Activated CD4-positive, alpha-beta memory T cell treated with anti-CD3 and anti-CD28 coated beads for 36 hours (primary cell): ENCODE results near the gene SCD. TPM values are rescaled to one million over a fixed set of nuclear protein-coding genes. Genes with fewer than 3 reads are reported as not detected.
A peak's percentile ranks its signal among the peaks of the same experiment; 100 is the strongest.

ENCODE experiments used
- CTCF ChIA-PET: fragments of 350-600 bp; sonication (Branson Sonifier 250); formaldehyde crosslinking; loops from one replicate; lab custom pipeline; 2021; ENCODE audit warnings: antibody characterized with exemption, inconsistent platforms; lab: Charles Lee
- POLR2A ChIA-PET: fragments of 350-600 bp; sonication (Branson Sonifier 250); formaldehyde crosslinking; loops from one replicate; lab custom pipeline; 2021; ENCODE audit warnings: antibody characterized with exemption; lab: Charles Lee
- DNase-seq: peaks from one replicate; pipeline ENCODE4 v3.0.0-alpha.2; 2020
- H3K27ac Mint-ChIP-seq: one replicate; pipeline ENCODE4 v1.8.0; 2021; ENCODE audit warnings: mixed read lengths
- H3K27me3 Mint-ChIP-seq: one replicate; pipeline ENCODE4 v1.8.0; 2021; ENCODE audit warnings: mixed read lengths
- H3K36me3 Mint-ChIP-seq: one replicate; pipeline ENCODE4 v1.8.0; 2021; ENCODE audit warnings: mixed read lengths
- H3K4me1 Mint-ChIP-seq: one replicate; pipeline ENCODE4 v1.8.0; 2021; ENCODE audit warnings: low read depth, mixed read lengths
- H3K4me3 Mint-ChIP-seq: one replicate; pipeline ENCODE4 v1.8.0; 2021; ENCODE audit warnings: mild to moderate bottlenecking, mixed read lengths
- H3K9me3 Mint-ChIP-seq: one replicate; pipeline ENCODE4 v1.8.0; 2021; ENCODE audit warnings: mixed read lengths
- intact Hi-C: fragments of 100-400 bp; cut with micrococcal nuclease; formaldehyde crosslinking; loops from one replicate; pipeline ENCODE4 v1.15.1; 2023
- total RNA-seq, 2 experiments: library from RNA; stranded (reverse); gene quantifications; one replicate each; pipeline ENCODE4 v1.2.3, GENCODE V29; 2021

Gene SCD
- total RNA-seq, 2 experiments from 2014 or later: 156 to 158 TPM

DNA sequence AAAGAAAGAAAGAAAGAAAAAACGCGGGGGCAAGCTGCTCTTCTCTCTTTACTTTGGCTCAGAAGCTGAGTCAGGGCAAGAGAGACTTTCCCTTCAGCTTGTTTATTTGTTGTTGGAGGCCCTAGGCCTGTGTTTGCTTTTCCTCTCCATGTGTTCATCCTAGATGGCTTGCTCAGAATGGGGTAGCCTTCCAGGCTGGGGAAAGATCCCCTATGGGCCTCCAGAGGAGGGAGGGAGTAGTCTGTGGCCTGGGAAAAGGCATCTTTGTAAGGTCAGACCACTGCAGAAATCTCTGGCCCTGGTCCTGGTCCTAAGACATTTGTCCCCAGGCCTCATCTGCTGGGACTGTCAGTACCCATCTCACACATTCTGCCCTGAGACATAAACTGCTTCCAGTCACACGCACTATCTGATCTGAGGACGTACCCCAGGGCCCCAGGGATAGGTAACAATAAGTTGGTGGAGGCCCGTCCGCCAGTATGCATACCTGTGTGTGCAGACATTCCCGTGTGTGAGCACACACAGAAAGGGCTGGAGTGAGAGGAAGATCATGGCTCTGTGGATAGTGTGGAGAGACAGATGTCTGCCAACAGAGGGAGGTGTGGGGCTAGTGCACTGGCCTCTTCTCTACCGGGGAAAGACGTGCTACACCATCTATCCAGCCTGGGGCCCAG is 4.9 kb upstream of the SCD start:
- Mint-ChIP-seq H3K27ac (no peak overlapping the region), H3K4me1 (peaks cover 15% of the 10 kb centered on the region), H3K36me3 (no peaks in the 10 kb centered on the region), H3K4me3 (no peak overlapping the region), H3K9me3 (no peaks in the 10 kb centered on the region), H3K27me3 (no peaks in the 10 kb centered on the region)
- ChIA-PET POLR2A (interaction anchor here (2.1 kb wide), 1 partner anchor 24 kb away, joined by 5 read pairs; no protein-coding TSS in a partner anchor), CTCF (interaction anchor here (0.8 to 17.3 kb wide), 9 partner anchors 13 to 177 kb away, joined by 3 to 288 read pairs (median 5); partner anchors contain the start of gene SEC31B)
- intact Hi-C loops: loop anchor here (1.0 kb wide), 2 partner anchors 91 to 167 kb away; no protein-coding TSS in a partner anchor
- peak; percentile 70 for DNase-seq

DNA sequence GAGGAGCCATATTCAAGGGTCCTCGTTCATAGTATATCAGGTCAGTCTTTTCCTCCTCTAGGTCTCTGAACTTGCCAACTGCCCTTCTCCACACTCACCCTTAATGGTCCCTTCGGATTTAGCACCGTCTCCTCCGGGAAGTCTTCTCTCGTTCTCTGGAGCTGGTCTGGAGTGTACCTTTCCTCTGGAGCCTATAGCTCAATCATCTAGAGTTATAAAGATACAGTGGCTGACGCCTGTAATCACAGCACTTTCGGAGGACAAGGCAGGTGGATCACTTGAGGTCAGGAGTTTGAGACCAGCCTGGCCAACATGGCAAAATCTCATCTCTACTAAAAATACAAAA is 4.4 kb upstream of the SCD start:
- POLR2A ChIA-PET: no interaction called here
- Mint-ChIP-seq H3K27me3 (no peaks in the 10 kb centered on the region), H3K36me3 (peaks cover 3% of the 10 kb centered on the region), H3K4me1 (peaks cover 15% of the 10 kb centered on the region), H3K27ac (no peak overlapping the region), H3K4me3 (no peak overlapping the region), H3K9me3 (no peaks in the 10 kb centered on the region)
- CTCF ChIA-PET: interaction anchor here (0.8 to 17.3 kb wide), 11 partner anchors 9 to 176 kb away, joined by 3 to 288 read pairs (median 5); partner anchors contain the start of gene SEC31B
- intact Hi-C loops: loop anchor here (1.0 kb wide), 2 partner anchors 91 to 167 kb away; no protein-coding TSS in a partner anchor
- no peak for DNase-seq

DNA sequence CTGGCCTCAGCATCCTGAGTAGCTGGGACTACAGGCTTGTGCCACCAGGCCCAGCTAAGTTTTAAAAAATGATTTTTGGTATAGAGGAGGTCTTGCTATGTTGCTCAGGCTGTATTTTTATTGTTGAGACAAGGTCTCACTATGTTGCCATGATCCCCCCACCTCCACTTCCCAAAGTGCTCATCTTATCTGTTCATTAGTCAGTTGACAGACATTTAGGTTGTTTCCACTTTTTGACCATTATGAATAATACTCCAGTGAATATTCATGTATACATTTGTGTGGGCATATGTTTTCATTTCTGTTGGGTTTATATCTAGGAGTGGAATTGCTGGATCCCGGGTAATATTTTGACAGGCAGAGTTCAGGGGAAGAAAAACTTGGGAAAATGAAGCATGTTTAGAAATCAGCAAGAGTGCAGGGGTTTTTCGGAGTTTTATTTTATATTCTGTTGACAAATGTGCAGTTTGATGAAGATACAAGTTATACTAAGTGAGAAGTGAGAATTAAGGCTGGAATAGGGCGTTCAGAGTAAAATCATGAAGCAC is 2.7 kb upstream of the SCD start:
- ChIA-PET POLR2A (no interaction called here), CTCF (interaction anchor here (0.6 to 17.3 kb wide), 9 partner anchors 24 to 174 kb away, joined by 3 to 288 read pairs (median 7); no protein-coding TSS in a partner anchor)
- Mint-ChIP-seq H3K4me1 (peaks cover 26% of the 10 kb centered on the region), H3K36me3 (peaks cover 20% of the 10 kb centered on the region), H3K4me3 (peak overlapping the region; percentile 2), H3K27me3 (peaks cover 2% of the 10 kb centered on the region), H3K9me3 (no peaks in the 10 kb centered on the region), H3K27ac (peak overlapping the region; percentile 26)
- DNase-seq: no peak
- intact Hi-C loops: no loop called here

DNA sequence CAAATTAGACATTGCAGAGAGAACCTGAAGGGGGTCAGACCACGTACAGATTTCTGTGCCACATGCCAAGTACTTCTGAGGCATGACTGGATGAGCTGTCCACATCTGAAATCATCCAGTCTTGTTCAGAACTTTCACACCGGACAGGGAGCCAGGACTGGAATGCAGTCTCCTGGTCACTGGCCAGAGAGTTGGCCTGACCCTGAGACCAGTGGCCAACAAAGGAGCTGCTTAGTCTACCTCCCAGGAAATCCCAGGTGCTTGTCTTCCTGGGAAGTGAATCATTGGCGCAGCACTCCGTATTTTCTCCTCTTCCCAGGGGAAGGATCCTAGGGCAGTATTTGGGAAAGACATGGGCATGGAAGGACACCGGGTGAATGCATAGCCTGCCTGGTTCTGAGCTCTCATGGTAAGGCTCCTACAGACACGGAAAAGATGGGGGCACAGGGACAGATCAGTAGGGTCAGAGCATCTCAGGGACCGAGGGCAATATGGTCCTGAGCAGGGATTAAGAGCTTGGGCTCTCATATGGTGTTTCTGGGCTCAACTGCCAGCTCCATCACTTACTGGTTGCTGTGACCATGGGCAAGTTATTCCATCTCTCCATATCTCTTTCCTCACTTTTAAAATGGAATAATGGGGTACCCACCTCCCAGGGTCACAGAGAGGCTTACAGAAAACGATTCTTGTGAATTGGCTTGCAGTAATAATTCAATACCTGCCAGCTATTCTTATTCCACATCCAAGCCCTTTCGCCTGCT is 1.3 kb upstream of the SCD start:
- ChIA-PET CTCF (interaction anchor here (0.9 to 17.3 kb wide), 6 partner anchors 25 to 173 kb away, joined by 3 to 288 read pairs (median 20); no protein-coding TSS in a partner anchor), POLR2A (interaction anchor here (0.5 to 6.7 kb wide), 7 partner anchors 23 to 182 kb away, joined by 3 to 74 read pairs (median 5); no protein-coding TSS in a partner anchor)
- Mint-ChIP-seq H3K27ac (peak overlapping the region; percentile 81), H3K36me3 (peaks cover 34% of the 10 kb centered on the region), H3K27me3 (peaks cover 2% of the 10 kb centered on the region), H3K4me3 (peak overlapping the region; percentile 87), H3K9me3 (no peaks in the 10 kb centered on the region), H3K4me1 (peaks cover 39% of the 10 kb centered on the region)
- intact Hi-C loops: loop anchor here (1.0 kb wide), 1 partner anchor 164 kb away; no protein-coding TSS in a partner anchor
- no peak for DNase-seq

DNA sequence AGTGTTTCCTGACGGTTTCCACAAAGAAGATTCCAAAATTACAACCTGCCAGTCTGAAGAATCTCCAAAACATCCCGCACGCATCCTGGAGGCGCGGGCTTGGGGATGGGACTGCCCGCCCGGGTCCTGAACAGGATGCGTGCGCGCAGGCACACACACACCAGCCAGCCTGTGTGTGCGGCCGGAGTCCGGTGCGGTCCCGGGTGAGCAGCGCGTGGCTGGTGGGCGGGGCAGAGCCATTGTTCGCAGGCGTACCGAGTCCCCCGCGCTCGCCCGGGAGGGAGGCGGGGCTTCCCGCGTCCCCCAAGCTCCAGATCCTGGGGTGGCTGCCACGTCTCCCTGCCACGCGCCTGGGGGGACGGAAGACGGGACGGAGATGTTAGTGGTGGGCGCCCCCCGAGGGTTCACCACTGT is 675 bp upstream of the SCD start:
- peak overlapping the region; percentile 81 for H3K27ac Mint-ChIP-seq
- no peaks in the 10 kb centered on the region for H3K9me3 Mint-ChIP-seq
- peaks cover 39% of the 10 kb centered on the region for H3K4me1 Mint-ChIP-seq
- intact Hi-C loops: loop anchor here (1.0 kb wide), 1 partner anchor 163 kb away; no protein-coding TSS in a partner anchor
- ChIA-PET CTCF (interaction anchor here (0.8 to 17.3 kb wide), 7 partner anchors 24 to 189 kb away, joined by 3 to 288 read pairs (median 17); partner anchors contain the start of gene HIF1AN), POLR2A (interaction anchor here (1.0 to 6.7 kb wide), 7 partner anchors 17 to 182 kb away, joined by 3 to 74 read pairs (median 5); no protein-coding TSS in a partner anchor)
- H3K27me3 Mint-ChIP-seq: peaks cover 2% of the 10 kb centered on the region
- H3K4me3 Mint-ChIP-seq: peak overlapping the region; percentile 87
- peak; percentile 85 for DNase-seq
- peaks cover 40% of the 10 kb centered on the region for H3K36me3 Mint-ChIP-seq

DNA sequence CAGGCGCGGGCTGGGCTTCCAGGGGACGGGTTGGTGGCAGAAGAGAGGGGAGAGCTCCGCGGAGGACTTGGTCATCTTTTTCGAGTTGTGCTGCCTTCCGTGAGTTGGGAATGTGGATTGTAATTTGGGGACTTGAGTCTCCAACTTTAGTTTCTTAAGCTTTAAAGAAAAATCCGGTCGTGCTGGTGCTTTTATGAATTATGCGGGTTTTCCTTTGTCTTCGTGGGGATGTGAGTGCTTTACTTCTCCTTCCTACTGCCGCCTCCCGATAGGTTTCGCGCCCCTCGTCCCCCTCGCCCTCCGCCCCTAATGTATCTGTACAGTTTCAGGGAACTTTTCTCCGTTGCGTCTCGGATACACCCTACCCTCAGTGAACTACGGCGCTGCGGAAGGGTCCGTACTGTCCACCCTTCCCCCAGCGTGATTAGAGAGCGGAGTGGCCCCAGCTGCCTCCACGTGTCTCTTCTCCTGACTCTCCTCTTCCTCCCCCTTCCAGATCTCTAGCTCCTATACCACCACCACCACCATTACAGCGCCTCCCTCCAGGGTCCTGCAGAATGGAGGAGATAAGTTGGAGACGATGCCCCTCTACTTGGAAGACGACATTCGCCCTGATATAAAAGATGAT is 649 bp downstream of the SCD start:
- ChIA-PET POLR2A (interaction anchor here (1.0 to 6.7 kb wide), 6 partner anchors 23 to 177 kb away, joined by 3 to 74 read pairs (median 16); no protein-coding TSS in a partner anchor), CTCF (interaction anchor here (1.0 to 17.3 kb wide), 10 partner anchors 11 to 171 kb away, joined by 3 to 288 read pairs (median 8); no protein-coding TSS in a partner anchor)
- Mint-ChIP-seq H3K9me3 (no peaks in the 10 kb centered on the region), H3K4me1 (peaks cover 39% of the 10 kb centered on the region), H3K4me3 (peak overlapping the region; percentile 87), H3K36me3 (peaks cover 52% of the 10 kb centered on the region), H3K27ac (peak overlapping the region; percentile 74), H3K27me3 (peaks cover 2% of the 10 kb centered on the region)
- intact Hi-C loops: loop anchor here (1.0 kb wide), 1 partner anchor 26 kb away; no protein-coding TSS in a partner anchor
- DNase-seq: no peak

DNA sequence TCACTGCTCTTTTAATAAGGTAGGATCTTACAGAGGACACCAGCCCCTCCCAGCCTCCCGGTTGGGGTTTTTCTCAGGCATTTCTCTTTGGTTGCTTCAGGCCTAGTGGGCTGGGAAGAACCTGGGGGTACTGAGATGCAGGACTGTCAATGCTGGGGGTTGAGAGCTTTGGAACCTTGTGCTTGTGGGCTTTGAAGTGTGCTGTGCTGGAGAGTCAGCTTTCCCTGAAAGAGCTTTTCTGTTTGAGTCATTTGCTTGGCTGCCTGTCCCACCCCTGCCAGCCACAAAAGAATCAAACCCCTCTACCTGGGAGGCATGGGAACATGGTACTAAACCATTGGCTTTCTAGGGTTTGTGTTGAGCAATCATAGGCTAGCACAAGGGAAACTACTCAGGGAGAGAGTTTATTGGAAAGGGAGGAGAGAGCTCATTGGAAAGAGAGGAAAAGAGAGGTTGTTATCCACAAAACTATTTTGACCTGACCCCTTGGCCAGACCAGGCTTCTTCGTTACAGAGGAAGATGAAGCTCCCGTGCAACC is 1.4 kb downstream of the SCD start:
- CTCF ChIA-PET: interaction anchor here (1.1 to 17.3 kb wide), 7 partner anchors 8 to 170 kb away, joined by 3 to 288 read pairs (median 17); no protein-coding TSS in a partner anchor
- POLR2A ChIA-PET: interaction anchor here (0.9 to 6.7 kb wide), 3 partner anchors 17 to 26 kb away, joined by 3 to 74 read pairs (median 43); no protein-coding TSS in a partner anchor
- intact Hi-C loops: no loop called here
- DNase-seq: no peak
- peaks cover 2% of the 10 kb centered on the region for H3K27me3 Mint-ChIP-seq
- peak overlapping the region; percentile 44 for H3K27ac Mint-ChIP-seq
- peaks cover 59% of the 10 kb centered on the region for H3K36me3 Mint-ChIP-seq
- peak overlapping the region; percentile 87 for H3K4me3 Mint-ChIP-seq
- peaks cover 39% of the 10 kb centered on the region for H3K4me1 Mint-ChIP-seq
- H3K9me3 Mint-ChIP-seq: no peaks in the 10 kb centered on the region

DNA sequence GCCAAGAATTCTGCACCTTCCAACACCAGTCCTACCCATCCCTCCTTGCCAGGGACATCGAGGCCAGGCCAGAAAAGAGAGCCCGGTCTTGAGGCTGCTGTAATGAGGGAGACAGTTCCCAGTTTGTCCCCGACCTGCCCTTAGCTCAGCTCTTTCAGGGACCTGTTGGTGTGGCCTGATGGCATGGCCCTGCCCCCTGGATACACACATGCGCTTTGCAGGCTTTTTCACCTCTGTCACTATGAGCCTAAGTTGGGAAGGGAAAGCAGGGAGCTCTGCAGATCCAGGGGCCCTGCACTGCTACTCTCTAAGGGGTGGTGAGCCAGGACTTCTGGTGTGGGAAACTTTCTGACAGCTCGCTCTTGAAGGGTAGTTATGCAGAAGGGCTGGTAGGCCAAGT is 2.1 kb downstream of the SCD start:
- intact Hi-C loops: no loop called here
- H3K4me1 Mint-ChIP-seq: peaks cover 39% of the 10 kb centered on the region
- peaks cover 66% of the 10 kb centered on the region for H3K36me3 Mint-ChIP-seq
- H3K9me3 Mint-ChIP-seq: no peaks in the 10 kb centered on the region
- no peak overlapping the region for H3K27ac Mint-ChIP-seq
- H3K4me3 Mint-ChIP-seq: peak overlapping the region; percentile 87
- H3K27me3 Mint-ChIP-seq: peaks cover 2% of the 10 kb centered on the region
- DNase-seq: no peak
- POLR2A ChIA-PET: interaction anchor here (0.9 to 6.7 kb wide), 3 partner anchors 16 to 26 kb away, joined by 3 to 74 read pairs (median 43); no protein-coding TSS in a partner anchor
- CTCF ChIA-PET: interaction anchor here (1.1 to 17.3 kb wide), 5 partner anchors 9 to 160 kb away, joined by 3 to 288 read pairs (median 24); no protein-coding TSS in a partner anchor

DNA sequence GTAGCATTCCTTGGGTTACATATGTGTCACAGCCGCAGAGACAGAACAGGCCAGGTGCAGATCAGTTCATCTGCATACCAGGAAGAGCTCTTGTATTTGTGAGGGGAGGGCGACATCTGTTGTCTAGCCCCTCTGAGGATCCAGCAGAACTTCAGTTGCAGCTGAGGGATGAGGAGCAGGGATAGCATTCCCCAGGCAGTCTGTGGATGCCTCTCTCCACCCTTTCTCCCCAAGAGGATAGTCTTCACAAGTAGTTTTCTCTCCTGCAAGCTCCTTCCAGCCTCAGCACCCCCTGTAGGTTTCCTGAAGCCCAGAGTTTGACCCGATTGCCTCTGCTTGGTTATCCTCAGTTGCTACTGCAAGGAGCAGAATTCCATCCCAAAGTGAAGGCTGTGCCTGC is 2.6 kb downstream of the SCD start:
- ChIA-PET CTCF (interaction anchor here (1.1 to 17.3 kb wide), 5 partner anchors 10 to 159 kb away, joined by 3 to 288 read pairs (median 24); no protein-coding TSS in a partner anchor), POLR2A (interaction anchor here (6.7 kb wide), 1 partner anchor 25 kb away, joined by 74 read pairs; no protein-coding TSS in a partner anchor)
- Mint-ChIP-seq H3K4me1 (peaks cover 34% of the 10 kb centered on the region), H3K27ac (no peak overlapping the region), H3K9me3 (no peaks in the 10 kb centered on the region), H3K4me3 (peak overlapping the region; percentile 87), H3K27me3 (peaks cover 2% of the 10 kb centered on the region), H3K36me3 (peaks cover 72% of the 10 kb centered on the region)
- intact Hi-C loops: no loop called here
- no peak for DNase-seq

DNA sequence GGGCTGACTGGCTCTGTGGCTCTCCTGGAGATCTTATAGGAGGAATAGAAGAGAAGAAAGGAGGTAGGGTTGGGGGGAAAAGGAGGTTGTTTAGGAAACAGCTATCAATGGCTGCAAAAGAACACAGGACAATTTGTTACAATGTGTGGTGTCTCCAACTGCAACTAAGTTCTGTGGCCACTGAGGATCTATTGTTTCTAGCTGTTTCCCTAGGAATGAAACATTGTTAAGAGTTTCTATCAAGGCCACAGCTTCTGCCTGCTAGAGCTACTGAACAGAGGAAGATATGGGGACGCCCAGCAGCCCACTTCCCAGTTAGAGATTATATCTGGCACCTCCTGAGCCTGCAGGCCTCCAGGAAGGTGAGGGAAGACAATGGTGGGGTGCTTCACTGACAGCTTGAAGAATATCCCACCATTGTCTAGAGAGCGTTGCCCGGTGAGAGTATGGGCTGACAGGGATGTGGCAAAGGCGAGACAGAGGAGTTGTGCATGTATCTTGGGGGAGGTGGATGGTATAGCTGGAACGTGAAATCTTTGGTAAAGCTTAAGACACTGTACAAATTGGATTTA is 4.0 kb downstream of the SCD start:
- CTCF ChIA-PET: interaction anchor here (0.7 to 17.3 kb wide), 3 partner anchors 8 to 81 kb away, joined by 3 to 288 read pairs (median 3); no protein-coding TSS in a partner anchor
- Mint-ChIP-seq H3K36me3 (peaks cover 85% of the 10 kb centered on the region), H3K9me3 (no peaks in the 10 kb centered on the region), H3K4me3 (no peak overlapping the region), H3K27ac (no peak overlapping the region), H3K4me1 (peaks cover 27% of the 10 kb centered on the region), H3K27me3 (peaks cover 2% of the 10 kb centered on the region)
- no peak for DNase-seq
- intact Hi-C loops: no loop called here
- POLR2A ChIA-PET: interaction anchor here (3.3 to 6.7 kb wide), 2 partner anchors 20 to 24 kb away, joined by 12 to 74 read pairs; no protein-coding TSS in a partner anchor
